ENCODE results near the gene CALML3.
A peak's percentile ranks its signal among the peaks of the same experiment; 100 is the strongest.
"Not testable (repeated sequence)": the region's sequence is repeated elsewhere in the genome, so short reads cannot be mapped to it uniquely, and the experiment has no call there.

Gene CALML3

DNA sequence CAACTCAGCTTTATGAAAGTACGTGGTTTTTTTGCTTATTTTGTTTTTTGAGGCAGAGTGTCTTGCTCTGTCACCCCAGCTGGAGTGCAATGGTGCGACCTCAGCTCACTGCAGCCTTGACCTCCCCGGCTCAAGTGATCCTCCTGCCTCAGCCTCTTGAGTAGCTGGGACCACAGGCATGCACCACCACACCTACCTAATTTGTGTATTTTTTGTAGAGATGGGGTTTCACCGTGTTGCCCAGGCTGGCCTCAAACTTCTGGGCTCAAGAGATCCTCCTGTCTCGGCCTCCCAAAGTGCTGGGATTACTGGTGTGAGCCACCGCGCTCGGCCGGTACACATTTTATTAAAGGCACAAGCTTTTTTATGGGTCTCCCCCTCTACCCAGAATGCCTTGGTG, 34.3 kb downstream of the CALML3 start:
- not testable (repeated sequence) for DNase-seq

DNA sequence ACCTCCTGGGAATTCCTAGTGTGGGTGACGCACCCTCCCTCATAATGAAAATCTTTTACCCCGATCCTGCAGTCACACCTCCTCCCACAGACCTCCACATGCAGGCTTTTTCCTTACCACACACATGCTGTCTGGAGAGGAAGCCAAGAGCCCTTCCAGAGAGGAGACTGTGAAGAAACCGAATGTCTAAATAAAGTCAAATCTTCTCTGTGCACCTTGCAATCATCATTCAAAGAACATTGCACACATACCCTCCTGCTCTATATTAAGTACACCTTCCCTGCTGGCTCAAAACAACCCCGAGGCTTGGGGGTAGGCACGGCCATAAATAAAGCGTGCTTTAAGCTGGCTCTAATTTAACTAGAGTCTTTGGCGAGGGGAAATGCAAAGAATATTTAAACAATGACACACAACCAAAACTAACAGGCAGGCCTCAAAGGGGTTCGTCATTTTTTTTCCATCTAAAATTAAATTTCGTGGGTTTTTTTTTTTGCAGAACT, 34.9 kb downstream of the CALML3 start:
- DNase-seq: no peak

DNA sequence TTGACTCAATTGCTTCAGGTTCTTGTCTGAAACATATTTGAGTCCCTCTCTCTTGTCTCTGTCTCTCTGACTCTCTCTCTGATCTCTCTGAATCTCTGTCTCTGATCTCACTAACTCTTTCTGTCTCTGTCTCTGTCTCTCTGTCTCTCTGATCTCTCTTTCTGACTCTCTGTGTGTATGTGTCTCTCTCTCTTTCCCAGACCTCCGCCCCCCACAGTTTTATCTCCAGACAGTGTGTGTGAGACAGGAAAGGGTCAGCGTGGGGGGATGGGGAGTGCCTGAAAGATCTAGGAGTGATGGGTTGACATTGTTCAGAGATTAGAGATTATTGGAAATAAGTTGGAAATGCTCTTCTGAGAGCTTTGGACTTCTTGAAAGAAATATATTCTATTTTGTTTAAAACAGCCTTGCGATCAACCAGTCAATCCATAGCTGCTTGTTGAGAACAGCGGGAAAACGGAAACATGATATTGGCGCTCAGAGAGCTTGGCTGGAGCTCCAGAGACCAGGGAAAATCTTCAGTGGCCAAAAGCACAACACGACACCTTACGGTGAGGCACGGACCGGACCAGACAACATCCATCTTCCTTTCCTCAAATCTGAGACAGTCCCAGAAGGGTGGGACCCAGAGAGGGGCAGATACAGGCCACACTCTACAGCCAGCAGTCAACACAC, 35.5 kb downstream of the CALML3 start:
- no peak for DNase-seq

DNA sequence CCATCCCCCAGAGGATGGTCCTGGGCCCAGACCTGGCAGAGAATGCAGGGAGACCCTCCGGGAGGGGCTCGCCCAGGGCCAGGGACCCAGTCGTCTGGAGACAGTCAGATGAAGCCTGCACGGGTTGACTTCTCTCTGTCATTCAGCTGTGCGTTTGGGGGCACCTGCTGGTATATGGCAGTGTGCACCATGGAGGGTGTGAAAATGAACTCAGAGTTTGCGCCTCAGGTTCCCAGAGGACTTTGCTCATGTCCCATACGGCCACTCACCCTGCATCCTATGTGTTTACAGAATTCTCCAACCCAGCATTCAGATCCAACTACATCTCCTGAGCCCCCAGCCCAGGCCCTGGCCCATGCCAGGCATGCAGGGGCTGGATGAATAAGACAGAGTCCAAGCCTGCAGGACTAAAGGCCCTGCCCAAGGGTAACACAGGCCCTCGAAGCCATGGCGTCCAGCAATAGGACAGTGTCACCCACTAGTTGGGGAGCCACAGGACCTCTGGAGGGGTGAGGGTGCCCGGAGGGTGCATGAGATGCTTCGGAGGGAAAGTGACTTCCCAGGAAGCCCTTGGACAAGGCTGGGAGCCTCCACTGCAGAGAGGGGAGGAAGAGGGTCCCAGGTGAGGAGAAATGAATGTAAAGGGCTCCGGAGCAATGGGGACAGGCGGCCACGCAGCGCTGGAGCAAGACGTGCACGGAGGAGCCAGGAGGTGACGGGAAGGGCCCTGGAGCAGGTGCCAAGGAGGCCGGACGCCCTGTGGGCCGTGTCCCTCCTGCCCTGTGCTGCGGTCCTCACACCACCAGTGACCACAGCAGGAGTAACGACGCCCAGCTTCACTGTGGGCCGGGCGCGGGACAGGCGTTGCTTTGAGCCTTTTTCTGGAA, 36.3 kb downstream of the CALML3 start:
- DNase-seq: no peak

DNA sequence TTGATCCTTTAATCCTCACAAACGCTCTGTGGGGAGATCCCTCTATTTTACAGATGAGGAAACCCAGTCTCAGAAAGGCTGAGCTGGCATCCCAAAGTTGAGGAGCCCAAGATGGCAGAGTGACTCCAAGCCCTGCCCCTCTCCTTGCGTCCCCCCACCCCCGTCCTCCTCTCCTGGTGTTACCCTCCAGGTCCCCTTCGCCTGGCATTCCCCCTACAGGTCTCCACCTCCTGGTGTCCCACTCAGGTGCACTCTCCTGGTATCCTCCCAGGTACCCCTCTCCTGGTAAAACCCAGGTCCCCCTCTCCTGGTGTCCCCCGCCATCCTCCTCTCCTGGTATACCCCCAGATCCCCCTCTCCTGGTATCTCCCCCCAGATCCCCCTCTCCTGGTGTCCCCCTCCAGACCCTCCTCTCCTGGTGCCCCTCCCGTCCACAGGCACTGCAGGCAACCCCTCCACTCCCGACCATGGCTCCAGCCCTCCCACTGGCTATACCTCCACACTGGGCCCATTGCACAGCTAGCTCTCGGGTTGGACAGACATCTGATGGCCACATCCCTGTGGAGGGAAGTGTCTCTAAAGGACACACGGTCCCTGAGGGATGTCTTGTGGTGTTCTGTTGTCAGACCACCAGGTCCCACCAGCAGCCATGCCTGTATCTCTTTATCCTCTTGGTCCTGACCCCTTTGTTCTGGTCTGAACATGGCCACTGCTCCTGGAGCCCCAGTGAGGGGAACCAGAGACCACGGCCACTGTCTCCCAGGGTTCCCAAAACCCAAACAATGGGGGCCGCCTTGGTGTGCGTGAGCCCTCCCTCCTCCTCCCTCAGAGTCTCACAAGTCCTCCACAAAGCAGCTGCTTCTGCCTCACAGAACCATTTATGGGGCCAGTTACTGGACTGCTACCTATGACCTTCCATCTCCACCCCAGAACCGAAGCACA, 37.2 kb downstream of the CALML3 start:
- DNase-seq: no peak

DNA sequence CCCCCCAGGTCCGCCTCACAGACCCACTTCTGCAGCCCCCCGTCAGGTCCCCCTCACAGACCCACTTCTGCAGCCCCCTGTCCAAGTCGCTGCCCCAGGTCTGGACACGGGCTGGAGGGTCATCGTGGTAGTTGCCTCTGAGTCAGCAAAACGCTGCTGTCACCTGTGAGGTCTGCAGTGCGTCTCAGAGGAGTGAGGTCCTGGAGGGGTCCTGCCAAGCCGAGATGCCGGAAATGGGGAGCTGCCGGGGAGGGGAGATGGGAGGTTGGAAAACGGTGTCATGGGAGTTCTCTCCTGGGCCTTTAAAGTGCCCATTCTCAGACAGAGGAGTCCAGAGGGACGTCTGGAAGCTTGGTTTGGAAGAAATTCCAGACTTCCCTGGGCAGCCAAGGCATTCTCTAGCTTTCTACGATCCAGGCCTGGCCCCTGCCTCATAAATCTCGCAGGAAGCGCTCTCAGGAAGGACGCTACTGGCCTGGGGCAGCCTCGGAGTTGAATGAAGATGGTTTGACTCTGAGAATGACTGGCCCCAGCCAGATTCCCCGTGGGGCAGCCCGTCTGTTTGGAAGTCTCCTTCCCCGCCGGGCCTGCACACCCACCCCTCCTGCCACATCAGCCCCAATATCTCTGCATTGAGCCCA, 38.7 kb downstream of the CALML3 start:
- DNase-seq: no peak

DNA sequence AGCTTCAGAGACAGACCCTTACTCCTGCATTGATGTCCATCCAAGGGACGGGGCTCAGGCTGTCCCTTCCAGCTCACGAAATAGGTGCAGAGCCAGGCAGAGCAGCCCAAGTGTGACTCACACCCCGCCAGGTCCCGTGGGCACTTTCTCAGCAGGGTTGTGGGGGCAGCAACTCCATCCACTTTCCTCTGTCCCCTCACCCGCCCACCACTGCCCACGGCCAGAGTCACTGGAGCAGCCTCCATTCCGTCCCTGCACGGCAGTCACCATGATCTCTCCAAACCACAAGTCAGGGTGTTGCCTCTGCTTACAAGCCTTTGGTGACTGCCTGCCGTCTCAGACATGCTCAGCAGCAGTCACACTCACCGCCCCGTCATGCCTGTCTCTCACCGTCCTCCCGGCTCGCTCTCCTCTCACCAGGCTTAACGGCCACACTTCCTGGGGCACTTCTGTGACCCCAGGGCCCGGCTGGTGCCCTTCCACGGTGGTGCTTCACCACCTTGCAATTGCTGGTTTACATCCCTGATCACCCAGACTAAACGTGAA, 39.3 kb downstream of the CALML3 start:
- peak; percentile 30 for DNase-seq

DNA sequence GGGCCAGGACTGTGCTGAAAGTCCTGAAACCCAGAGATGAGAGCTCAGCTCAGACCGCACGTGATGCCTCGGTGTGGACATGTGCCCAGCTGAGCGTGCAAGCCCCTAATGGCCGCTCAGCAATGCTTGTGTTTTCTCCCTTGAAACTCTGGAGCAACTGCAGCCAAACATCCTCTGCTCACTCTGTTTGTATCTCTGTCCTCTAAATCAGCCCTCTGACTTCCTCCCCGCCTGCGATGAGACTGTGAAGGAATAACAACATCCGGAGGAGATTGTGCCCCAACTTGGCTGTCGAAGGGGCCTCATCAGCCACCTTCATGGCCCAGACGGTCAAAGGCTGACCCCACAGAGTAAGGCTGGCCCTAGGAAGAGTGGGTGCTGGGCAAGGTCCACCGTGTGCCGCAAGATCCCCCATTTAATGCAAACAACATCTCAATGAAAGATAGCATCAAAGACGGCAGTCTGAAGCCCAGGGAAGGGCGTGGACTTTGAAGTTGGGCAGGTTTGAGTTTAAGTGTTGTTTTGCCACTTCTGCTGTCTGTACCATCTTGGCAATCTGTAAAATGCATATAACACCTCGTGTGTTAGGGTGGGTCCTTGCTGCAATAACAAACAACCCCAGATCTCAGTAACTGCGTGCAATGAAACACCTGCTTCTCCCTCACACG, 39.9 kb downstream of the CALML3 start:
- DNase-seq: no peak

DNA sequence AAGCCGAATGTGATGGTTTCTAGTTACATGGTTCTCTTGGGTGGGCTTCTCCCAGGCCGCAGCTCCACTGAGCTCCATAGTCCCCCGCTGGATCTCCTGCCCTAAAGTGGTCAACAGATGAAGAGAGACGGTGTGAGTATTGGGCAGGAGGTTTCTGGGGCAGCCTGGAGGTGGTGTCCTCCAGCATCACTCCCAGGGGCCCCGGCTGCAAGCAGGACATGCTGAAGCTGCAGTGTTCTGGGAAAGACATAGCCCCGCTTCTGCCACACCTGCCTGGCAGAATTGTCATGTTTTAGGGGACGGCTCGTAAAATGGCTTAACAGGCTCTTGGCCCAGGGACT, 40.4 kb downstream of the CALML3 start:
- DNase-seq: no peak

DNA sequence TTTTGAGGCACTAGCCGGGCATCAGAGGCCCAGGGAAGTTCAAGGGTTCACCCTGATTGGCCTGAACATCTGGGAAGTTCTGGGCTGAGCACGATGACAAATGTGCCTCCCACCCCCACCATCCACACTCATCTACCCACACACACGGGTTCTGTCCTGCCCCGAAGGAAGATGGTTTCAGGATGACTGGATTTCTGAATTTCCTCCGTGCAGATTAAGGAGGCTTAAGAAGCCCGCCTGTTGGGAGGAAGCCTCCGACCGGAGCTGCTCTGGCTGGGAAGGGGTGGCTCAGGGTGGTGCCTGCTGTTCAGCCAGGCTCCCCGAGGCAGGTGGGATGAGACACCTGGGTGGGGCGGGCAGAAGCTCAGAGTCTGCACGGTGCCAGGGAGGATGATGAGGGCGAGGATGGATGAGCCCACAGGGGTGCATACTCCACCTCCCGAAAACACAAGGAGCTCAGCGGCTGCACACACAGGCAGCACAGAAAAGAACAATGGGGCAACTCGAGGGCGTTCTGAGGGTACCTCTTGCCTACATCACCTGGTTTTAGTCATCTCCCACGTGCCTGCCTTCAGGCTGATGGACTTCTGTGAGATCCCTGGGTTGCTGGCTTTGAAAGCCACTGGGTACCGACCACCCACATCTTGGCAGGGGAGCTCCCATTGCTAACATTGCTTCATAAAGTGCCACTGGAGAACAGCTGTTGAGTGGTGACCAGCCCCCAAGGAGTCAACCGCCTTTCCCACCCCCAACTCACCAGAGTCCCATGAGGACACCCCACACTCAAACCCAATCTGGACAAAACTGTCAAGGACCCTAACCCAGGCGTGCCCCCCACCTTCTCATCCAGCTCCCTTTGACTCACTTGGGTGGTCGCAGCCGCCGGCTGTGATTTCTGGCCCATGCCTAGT, 41.2 kb downstream of the CALML3 start:
- peak; percentile 59 for DNase-seq

DNA sequence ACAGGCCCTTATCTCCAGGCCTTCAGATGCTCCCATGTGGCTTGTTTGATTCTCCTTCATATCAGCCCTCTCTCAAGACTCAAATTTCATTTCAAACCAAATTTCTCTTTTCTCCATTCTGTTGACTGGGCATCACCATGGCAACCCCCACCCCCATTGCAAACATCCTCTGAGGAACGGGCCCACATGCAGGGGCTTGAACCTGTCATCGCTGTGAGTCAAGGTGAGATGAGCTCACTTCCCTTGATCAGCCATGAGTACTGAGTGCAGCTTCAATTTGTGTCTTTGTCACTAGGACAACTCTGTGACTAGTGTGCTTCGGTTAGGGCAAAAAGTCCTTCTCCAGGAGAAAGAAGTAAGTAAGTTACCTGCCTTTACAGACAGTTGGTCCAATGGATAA, 41.9 kb downstream of the CALML3 start:
- no peak for DNase-seq

DNA sequence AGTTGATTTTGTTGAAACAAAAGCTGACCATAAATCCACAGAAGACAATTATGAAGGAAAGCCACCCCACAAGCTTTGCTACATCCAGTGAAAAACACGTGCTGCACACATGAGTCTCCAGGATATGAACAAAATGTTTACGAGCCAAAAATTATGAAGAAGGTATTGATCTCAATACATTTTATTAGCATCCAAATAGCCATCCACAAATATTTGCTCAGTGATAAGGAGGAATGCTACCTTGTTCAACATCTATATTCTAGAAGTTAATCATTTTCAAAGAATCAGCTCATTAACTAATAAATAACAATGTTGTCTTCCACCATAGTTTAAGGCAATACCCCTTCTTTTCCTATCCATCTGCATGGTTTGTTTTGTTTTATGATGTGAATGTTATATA, 42.7 kb downstream of the CALML3 start:
- no peak for DNase-seq

DNA sequence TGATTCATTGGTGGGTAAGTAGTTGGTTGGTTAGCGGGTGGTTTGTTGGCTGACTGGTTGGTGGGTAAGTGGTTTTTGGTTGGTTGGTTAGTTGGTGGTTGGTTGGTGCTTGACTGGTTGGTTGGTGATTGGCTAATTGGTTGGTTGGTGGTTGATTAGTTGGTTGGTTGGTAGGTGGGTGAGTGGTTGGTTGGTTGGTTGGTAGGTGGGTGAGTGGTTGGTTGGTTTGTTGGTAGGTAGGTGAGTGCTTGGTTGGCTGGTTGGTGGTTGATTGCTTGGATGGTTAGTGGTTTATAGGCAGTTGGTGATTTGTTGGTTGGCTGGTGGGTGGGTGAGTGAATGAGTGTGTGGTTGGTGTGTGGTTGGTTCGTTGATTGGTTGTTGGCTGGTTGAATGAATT, 44.2 kb downstream of the CALML3 start:
- DNase-seq: no peak

DNA sequence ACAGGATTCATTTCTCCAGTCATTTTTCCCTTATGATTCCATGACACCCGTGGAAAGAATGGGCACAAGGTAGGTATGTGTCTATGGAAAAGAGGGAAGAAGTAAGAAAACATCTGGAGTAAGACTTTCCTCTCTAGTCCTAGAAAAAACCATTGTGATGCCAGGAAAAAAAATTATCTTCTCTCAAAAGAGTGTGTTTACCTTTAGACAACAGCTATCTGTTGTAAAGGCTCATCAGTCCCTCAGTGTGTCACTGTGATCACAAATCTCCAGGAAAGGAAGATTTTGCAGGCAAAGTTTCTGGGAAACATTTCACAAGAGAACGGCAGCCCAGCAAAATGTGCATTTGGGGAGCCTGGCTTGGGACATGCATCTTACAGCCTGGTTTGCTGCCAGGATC, 44.8 kb downstream of the CALML3 start:
- no peak for DNase-seq

DNA sequence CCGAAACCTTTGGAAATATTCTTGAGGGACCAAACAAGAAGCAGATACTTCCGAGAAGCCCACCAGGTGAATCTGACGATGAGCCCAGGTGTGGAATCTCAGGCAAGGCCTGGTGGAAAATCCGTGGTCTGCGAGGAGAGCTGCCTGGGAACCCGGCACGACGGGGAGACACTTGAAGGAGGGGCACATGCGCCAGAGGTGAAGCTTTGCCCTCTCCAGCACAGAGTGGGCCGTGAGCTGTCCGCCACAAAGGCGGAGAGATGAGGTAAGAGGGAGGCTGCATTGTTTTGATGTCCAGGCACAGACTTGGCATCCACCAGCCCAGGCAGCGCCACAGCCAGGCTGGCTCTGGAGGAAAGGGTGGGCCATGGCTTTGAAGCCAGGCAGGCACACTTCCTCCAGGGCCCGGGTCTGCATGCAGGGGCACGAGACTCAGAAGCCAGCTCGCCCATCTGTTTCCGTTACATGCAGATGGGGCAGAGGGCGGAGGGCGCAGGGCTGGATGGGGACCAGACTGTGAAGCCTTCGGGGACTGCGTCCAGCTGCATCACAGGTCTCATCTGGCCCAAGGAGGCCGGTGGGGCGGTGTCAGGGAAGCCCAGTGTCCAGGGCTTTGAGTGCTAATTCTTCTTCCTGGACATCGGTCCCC, 45.4 kb downstream of the CALML3 start:
- no peak for DNase-seq

DNA sequence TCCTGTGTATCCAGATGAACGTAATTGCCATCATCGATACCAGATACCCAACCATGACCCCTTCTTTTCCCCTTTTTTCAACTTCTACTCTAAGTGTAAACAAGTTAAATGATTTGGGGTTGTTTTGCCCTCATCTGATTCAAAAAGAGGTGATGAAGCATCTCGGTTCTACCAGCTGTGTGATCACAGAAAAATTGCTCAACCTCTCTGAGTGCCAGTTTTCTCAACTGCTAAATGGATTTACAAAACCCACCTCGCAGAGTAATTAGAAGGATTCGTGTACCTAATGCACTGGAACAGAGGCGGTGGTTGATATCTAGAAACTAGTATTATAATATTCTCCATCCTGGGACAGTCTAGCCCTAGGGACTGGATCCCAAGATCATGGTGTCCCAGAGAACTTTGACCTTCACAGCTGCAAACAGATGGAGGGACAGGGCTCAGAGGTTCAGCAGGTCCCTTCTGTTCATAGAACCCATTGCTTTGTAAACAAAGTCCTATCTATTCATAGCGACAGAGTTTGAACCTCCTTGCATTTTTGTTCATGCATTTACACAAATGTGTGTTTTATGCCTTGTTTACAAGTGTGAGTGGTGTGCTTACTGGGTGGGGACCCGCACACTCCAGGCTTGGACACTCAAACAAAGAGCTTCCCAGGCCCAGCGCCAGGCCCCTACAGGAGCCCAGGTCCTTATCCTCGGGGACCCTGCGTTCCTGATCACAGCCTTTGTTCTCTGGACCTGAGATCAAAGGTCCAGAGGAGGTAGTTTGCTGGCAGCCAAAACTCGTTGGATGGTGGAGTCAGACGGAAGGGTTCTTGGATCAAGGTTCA, 46.4 kb downstream of the CALML3 start:
- DNase-seq: no peak

DNA sequence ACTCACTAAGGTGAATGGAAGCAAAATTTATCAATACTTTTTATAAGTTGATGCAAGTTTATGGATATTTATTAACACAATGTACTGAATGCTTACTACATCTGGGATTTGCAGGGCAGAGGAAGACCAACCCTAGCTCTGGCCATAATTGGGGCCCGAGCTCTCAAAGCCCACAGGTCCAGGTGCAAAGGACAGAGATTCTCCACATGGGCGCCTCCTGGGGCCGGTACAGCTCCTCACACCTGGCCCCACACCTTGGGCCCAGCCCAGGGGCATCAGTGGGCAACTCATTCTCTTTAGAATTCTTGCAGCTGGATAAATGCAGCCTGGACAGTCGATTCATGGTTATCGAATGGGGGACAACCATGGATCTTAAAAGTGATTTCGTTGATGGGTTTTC, 47.1 kb downstream of the CALML3 start:
- no peak for DNase-seq

DNA sequence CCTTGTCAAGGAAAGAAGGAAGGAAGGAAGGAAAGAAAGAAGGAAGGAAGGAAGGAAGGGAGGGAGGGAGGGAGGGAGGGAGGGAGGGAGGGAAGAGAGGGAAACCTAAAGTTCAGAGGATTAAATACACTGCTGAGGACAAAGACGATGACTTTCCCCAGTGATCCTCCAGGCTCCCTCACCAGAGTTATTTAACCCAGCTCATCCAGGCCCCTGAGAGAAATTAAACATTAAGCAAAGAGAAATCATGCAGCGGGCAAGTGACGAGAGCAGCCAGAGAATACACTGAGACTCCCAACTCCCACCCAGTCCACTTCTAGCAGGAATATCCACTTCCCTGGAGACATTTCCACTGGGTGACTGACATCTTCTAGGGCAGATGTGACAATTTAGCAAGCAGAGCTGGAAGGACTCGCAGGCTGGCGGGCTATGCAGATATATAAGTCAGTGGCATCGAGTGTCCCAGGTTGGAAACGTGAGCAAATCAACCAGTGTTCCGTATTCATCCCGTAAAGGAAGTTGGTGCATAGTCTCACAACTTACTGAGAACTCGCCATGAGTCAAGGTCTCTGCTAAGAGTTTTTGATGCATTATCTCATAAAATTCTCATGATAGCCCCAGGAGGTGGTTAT, 48.7 kb downstream of the CALML3 start:
- DNase-seq: no peak
